ENCODE data around the gene C1orf87.

C1orf87 gene

GRCh38 chr1:59990470-59990869, 83.1 kb downstream of the C1orf87 start:
- Histone ChIP-seq H3K36me3 (ENCODE audit: control insufficient read depth in 2 of 2, insufficient read depth in 1 of 2, low read length in 2 of 2) (no peaks in the 10 kb centered on the region), H3K9me3 (ENCODE audit: control insufficient read depth, insufficient read depth, low read depth, low read length) (no peaks in the 10 kb centered on the region), H3K4me3 (ENCODE audit: low read depth, low read length) (no peak overlapping the region), H3K27ac (ENCODE audit: extremely low read depth, low read depth, low read length) (no peak overlapping the region), H3K4me1 (ENCODE audit: control insufficient read depth, insufficient read depth, low read length) (no peaks in the 10 kb centered on the region)
- ChIA-PET POLR2A (no interaction called here), CTCF (interaction anchor here (0.7 to 1.4 kb wide), 3 partner anchors 14 to 725 kb away, joined by 3 to 6 read pairs (median 3); no protein-coding TSS in a partner anchor)
- TF ChIP-seq ZBTB10 (tag by site-specific recombination; IDR thresholded peaks at IDR 0.05) (no peak), HOXC10 (CRISPR knock-in tag; IDR thresholded peaks at IDR 0.05) (no peak), GFI1B (tag by site-specific recombination; IDR thresholded peaks at IDR 0.05) (no peak), ZNF423 (tag by site-specific recombination; IDR thresholded peaks at IDR 0.05) (no peak), ZNF777 (tag by site-specific recombination; IDR thresholded peaks at IDR 0.05; ENCODE audit: borderline replicate concordance) (no peak), TCF7L2 (IDR thresholded peaks at IDR 0.05; ENCODE audit: borderline replicate concordance, low read depth, low read length) (no peak), ZNF571 (tag by site-specific recombination; IDR thresholded peaks at IDR 0.05) (no peak), GLIS1 (tag by site-specific recombination; IDR thresholded peaks at IDR 0.05) (no peak), HOXD13 (CRISPR knock-in tag; IDR thresholded peaks at IDR 0.05; ENCODE audit: borderline replicate concordance) (no peak)

GRCh38 chr1:59986516-59987310, 86.9 kb downstream of the C1orf87 start:
- no peaks in the 10 kb centered on the region for H3K9me3 ChIP-seq (ENCODE audit: control insufficient read depth, insufficient read depth, low read depth, low read length)
- H3K4me1 ChIP-seq (ENCODE audit: control insufficient read depth, insufficient read depth, low read length), result no peaks in the 10 kb centered on the region
- POLR2A ChIA-PET, result interaction anchor here (0.6 kb wide), 1 partner anchor 1319 kb away, joined by 4 read pairs; no protein-coding TSS in a partner anchor
- CTCF ChIA-PET, result interaction anchor here (2.6 kb wide), 1 partner anchor 10 kb away, joined by 7 read pairs; no protein-coding TSS in a partner anchor
- no peaks in the 10 kb centered on the region for H3K36me3 ChIP-seq (ENCODE audit: control insufficient read depth in 2 of 2, insufficient read depth in 1 of 2, low read length in 2 of 2)
- H3K4me3 ChIP-seq (ENCODE audit: low read depth, low read length), result no peak overlapping the region
- TF ChIP-seq ZNF488 (tag by site-specific recombination; IDR thresholded peaks at IDR 0.05) (no peak), ZNF426 (tag by site-specific recombination; IDR thresholded peaks at IDR 0.05) (no peak)
- H3K27ac ChIP-seq (ENCODE audit: extremely low read depth, low read depth, low read length), result no peak overlapping the region

GRCh38 chr1:59985911-59986515, 87.6 kb downstream of the C1orf87 start:
- POLR2A ChIA-PET, result no interaction called here
- no peak overlapping the region for H3K4me3 ChIP-seq (ENCODE audit: low read depth, low read length)
- H3K36me3 ChIP-seq (ENCODE audit: control insufficient read depth in 2 of 2, insufficient read depth in 1 of 2, low read length in 2 of 2), result no peaks in the 10 kb centered on the region
- no peaks in the 10 kb centered on the region for H3K4me1 ChIP-seq (ENCODE audit: control insufficient read depth, insufficient read depth, low read length)
- no peaks in the 10 kb centered on the region for H3K9me3 ChIP-seq (ENCODE audit: control insufficient read depth, insufficient read depth, low read depth, low read length)
- no peak overlapping the region for H3K27ac ChIP-seq (ENCODE audit: extremely low read depth, low read depth, low read length)
- CTCF ChIA-PET, result interaction anchor here (2.6 kb wide), 1 partner anchor 9 kb away, joined by 7 read pairs; no protein-coding TSS in a partner anchor
- TF ChIP-seq ZNF513 (tag by site-specific recombination; IDR thresholded peaks at IDR 0.05) (no peak), ZNF521 (tag by site-specific recombination; IDR thresholded peaks at IDR 0.05) (no peak), ZNF184 (tag by site-specific recombination; IDR thresholded peaks at IDR 0.05) (no peak), ZBTB21 (tag by site-specific recombination; IDR thresholded peaks at IDR 0.05) (no peak), ZSCAN18 (tag by site-specific recombination; IDR thresholded peaks at IDR 0.05) (no peak), HIC1 (tag by site-specific recombination; IDR thresholded peaks at IDR 0.05) (no peak), ZNF544 (tag by site-specific recombination; IDR thresholded peaks at IDR 0.05) (no peak), ZNF174 (tag by site-specific recombination; IDR thresholded peaks at IDR 0.05) (no peak), ZNF677 (tag by site-specific recombination; IDR thresholded peaks at IDR 0.05) (no peak)

Data from HEK293 (cell line).